PFSK-1 (cell line): ENCODE measurements around the gene ATG3.

ENCODE experiments used
- POLR2AphosphoS5 ChIP-seq: IDR thresholded peaks from 2 replicates; pipeline ENCODE4 v1.6.1; 2012; ENCODE audit warnings: low read depth, mild to moderate bottlenecking, control low read depth, low read length, moderate library complexity
- REST ChIP-seq, 2 experiments: IDR thresholded peaks; 2 replicates each; pipeline versions ENCODE4 v1.6.1 to v1.8.0; 2011 to 2012; ENCODE audit warnings: low read depth in 2 of 2, low read length in 2 of 2, control low read depth in 1 of 2, inconsistent platforms in 1 of 2, mild to moderate bottlenecking in 1 of 2, moderate library complexity in 1 of 2; ENCODE audit not compliant: insufficient read depth in 1 of 2
- SIN3A ChIP-seq: IDR thresholded peaks from 2 replicates; pipeline ENCODE4 v1.6.1; 2012; ENCODE audit warnings: mild to moderate bottlenecking, low read length, moderate library complexity, borderline replicate concordance; ENCODE audit not compliant: insufficient read depth

GRCh38 chr3:112560307-112560706 lies 1.5 kb downstream of the ATG3 start:
- TF ChIP-seq SIN3A (no peak), REST (IDR thresholded peaks at IDR 0.05; ENCODE audit: insufficient read depth in 1 of 2, low read depth in 2 of 2, low read length in 2 of 2) (no peak), POLR2AphosphoS5 (no peak)
